RWPE1 (cell line): ENCODE measurements around the gene COL6A1.

Experiments
- CTCF ChIA-PET: fragments of 350-600 bp; sonication (Branson Sonifier 250); formaldehyde crosslinking; extraction: SDS; loops from one replicate; lab custom pipeline; 2021; lab: Yijun Ruan, JAX
- POLR2A ChIA-PET: fragments of 400-600 bp; formaldehyde crosslinking; extraction: SDS; loops from one replicate; lab custom pipeline; 2020; ENCODE audit warnings: antibody characterized with exemption; ENCODE audit not compliant: low non-redundant PET; lab: Yijun Ruan, JAX
- DNase-seq: peaks from one replicate; pipeline ENCODE4 v3.0.0; 2012; ENCODE audit warnings: low spot score
- H3K27ac ChIP-seq: fragments of 450-650 bp; 2 replicates; pipeline ENCODE4 v1.5.1; 2017
- TF ChIP-seq, protein P1 (sequence below): fragments of 450-650 bp; conservative IDR thresholded peaks from 2 replicates; pipeline ENCODE4 v1.5.1; 2017; ENCODE audit warnings: low read depth, mild to moderate bottlenecking

Gene COL6A1

GRCh38 chr21:46048926-46049889 is 67.6 kb downstream of the COL6A1 start:
- CTCF ChIA-PET: interaction anchor here (0.6 kb wide), 1 partner anchor 51 kb away, joined by 3 read pairs; no protein-coding TSS in a partner anchor

GRCh38 chr21:46049890-46050667 is 68.5 kb downstream of the COL6A1 start:
- no peak for DNase-seq
- TF ChIP-seq, protein P1, sequence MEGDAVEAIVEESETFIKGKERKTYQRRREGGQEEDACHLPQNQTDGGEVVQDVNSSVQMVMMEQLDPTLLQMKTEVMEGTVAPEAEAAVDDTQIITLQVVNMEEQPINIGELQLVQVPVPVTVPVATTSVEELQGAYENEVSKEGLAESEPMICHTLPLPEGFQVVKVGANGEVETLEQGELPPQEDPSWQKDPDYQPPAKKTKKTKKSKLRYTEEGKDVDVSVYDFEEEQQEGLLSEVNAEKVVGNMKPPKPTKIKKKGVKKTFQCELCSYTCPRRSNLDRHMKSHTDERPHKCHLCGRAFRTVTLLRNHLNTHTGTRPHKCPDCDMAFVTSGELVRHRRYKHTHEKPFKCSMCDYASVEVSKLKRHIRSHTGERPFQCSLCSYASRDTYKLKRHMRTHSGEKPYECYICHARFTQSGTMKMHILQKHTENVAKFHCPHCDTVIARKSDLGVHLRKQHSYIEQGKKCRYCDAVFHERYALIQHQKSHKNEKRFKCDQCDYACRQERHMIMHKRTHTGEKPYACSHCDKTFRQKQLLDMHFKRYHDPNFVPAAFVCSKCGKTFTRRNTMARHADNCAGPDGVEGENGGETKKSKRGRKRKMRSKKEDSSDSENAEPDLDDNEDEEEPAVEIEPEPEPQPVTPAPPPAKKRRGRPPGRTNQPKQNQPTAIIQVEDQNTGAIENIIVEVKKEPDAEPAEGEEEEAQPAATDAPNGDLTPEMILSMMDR: no peak
- ChIA-PET CTCF (no interaction called here), POLR2A (no interaction called here)
- peak overlapping the region; percentile 94 for H3K27ac ChIP-seq

More at GRCh38 chr21:46048926-46049889, 67.6 kb downstream of the COL6A1 start:
- POLR2A ChIA-PET: no interaction called here
- TF ChIP-seq, protein P1: no peak
- peak; percentile 66 for DNase-seq
- peak overlapping the region; percentile 94 for H3K27ac ChIP-seq

DNA sequence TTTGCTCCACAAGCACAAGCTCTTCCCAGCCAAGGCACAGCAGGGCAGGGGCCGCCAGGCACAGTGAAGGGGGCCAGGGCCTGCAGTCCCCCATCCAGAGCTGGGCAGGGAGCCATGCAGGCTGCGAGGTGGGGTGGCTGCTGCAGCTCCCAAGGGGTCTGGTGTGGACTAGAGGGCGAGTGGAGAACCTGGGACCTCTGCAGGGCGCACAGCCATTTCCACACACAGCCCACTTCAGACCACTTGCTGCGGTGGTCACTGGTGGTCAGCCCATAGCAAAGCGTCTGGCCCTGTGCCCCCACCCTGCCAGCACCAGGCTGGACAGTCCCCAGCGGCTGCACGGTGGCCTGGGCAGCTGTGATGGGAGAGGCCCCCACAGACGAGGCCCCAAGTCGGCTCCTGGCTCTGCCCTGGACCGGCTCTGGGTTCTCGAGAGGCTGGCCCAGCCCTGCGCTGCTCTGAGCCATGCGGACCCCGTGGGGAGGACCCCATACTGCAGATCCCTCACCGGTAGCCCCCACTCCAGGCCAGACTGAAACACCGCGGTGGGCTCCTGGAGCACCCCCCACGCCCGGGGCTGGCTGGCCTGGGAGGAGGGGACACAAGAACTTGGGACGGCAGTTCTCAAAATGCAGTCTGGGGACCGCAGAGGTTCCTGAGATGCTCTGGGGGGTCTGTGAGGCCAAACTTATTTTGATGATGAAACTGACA is 69.3 kb downstream of the COL6A1 start:
- H3K27ac ChIP-seq: peak overlapping the region; percentile 94
- POLR2A ChIA-PET: no interaction called here
- DNase-seq: no peak
- TF ChIP-seq, protein P1: no peak
- CTCF ChIA-PET: no interaction called here

- ChIA-PET POLR2A (no interaction called here), CTCF (no interaction called here)
Observed at GRCh38 chr21:46051379-46051770, 69.8 kb downstream of the COL6A1 start.

DNA sequence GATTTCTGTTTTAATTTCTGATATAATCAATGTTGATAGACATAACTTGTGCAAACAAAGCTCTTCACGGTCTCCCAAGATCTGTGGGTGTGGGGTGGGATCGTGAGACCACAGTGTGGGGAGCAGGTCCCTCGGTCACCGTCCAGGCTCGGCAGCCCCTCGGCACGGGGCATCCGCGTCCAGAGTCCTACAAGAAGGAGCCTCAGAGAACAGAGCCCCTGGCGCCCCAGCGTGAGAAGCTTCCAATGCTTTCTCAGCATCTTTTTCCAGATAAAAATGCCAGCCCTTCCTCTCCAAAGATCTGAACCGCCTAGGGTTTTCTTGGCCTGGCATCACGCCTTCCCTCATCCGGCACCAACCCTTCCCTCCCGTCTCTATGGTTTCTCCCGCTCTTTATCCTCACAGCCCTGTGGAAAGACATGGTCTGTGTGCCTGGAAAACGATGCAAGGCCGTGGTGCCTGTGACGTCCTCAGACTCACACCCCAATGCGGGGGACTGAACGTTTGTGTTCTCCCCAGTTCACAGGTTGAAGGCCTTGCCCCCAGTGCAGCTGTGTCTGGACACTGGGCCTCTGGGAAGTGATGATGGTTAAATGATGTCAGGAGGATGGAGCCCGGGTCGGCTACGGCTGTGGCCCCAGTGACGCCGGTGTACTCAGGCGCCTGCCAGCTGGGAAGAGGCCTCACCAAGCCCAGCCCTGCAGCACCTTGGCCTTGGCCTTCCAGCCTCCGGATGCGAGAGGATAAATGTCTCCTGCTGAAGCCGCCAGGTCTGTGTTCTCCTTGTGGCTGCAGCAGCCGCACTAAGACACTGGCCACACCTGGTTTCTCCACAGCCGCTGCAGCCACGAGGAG is 70.5 kb downstream of the COL6A1 start:
- ChIA-PET CTCF (interaction anchor here (0.6 kb wide), 1 partner anchor 82 kb away, joined by 4 read pairs; no protein-coding TSS in a partner anchor), POLR2A (no interaction called here)
- TF ChIP-seq, protein P1: no peak
- no peak overlapping the region for H3K27ac ChIP-seq
- no peak for DNase-seq

More at GRCh38 chr21:46051379-46051770, 69.8 kb downstream of the COL6A1 start:
- TF ChIP-seq, protein P1: no peak
- no peak for DNase-seq
- no peak overlapping the region for H3K27ac ChIP-seq
